AG09309 (cell line): ENCODE data around the gene ZFHX3.

Experiments
- DNase-seq: peaks from one replicate; pipeline ENCODE4 v3.0.0-alpha.2; 2010; ENCODE audit warnings: low read depth
- H3K4me3 ChIP-seq: 2 replicates; pipeline ENCODE4 v1.5.1; 2011; ENCODE audit warnings: mild to moderate bottlenecking, low read depth, low read length, moderate library complexity; ENCODE audit not compliant: control insufficient read depth
- CTCF ChIP-seq: IDR thresholded peaks from 2 replicates; pipeline ENCODE4 v1.5.1; 2011; ENCODE audit warnings: mild to moderate bottlenecking, low read depth, low read length, inconsistent platforms; ENCODE audit not compliant: insufficient read depth, control insufficient read depth; ENCODE audit errors: missing control alignments

The ZFHX3 gene

GRCh38 chr16:72760581-72760980 lies 287.3 kb downstream of the ZFHX3 start:
- no peak for TF ChIP-seq CTCF
- no peak overlapping the region for H3K4me3 ChIP-seq

GRCh38 chr16:72753881-72754280 lies 294.0 kb downstream of the ZFHX3 start:
- no peak for DNase-seq
- no peak overlapping the region for H3K4me3 ChIP-seq
- TF ChIP-seq CTCF = no peak

More at GRCh38 chr16:72760581-72760980, 287.3 kb downstream of the ZFHX3 start:
- DNase-seq = no peak

GRCh38 chr16:72752004-72752695 lies 295.8 kb downstream of the ZFHX3 start:
- H3K4me3 ChIP-seq = no peak overlapping the region
- TF ChIP-seq CTCF = no peak
- DNase-seq = no peak

GRCh38 chr16:72751076-72751475 lies 296.9 kb downstream of the ZFHX3 start:
- H3K4me3 ChIP-seq = no peak overlapping the region
- DNase-seq = no peak
- no peak for TF ChIP-seq CTCF

- no peak for TF ChIP-seq CTCF
- no peak overlapping the region for H3K4me3 ChIP-seq
Measured at GRCh38 chr16:72749091-72749490, 298.8 kb downstream of the ZFHX3 start.

GRCh38 chr16:72744076-72744793 lies 303.7 kb downstream of the ZFHX3 start:
- H3K4me3 ChIP-seq = no peak overlapping the region
- TF ChIP-seq CTCF = no peak
- no peak for DNase-seq

More at GRCh38 chr16:72749091-72749490, 298.8 kb downstream of the ZFHX3 start:
- no peak for DNase-seq
